Activated CD4-positive, alpha-beta T cell treated with anti-CD3 and anti-CD28 coated beads for 36 hours (primary cell): ENCODE data around the gene SLC15A4. TPM values are rescaled to one million over a fixed set of nuclear protein-coding genes. Genes with fewer than 3 reads are reported as not detected.

ENCODE experiments used
- ATAC-seq: fragments of 200-7000 bp; cut with Tn5 transposase; one replicate; pipeline ENCODE4 v1.10.0; 2021; ENCODE audit warnings: mild to moderate bottlenecking, moderate library complexity
- CTCF ChIA-PET: fragments of 350-600 bp; sonication (Branson Sonifier 250); formaldehyde crosslinking; loops from one replicate; lab custom pipeline; 2021; ENCODE audit warnings: antibody characterized with exemption; lab: Charles Lee
- POLR2A ChIA-PET: fragments of 350-600 bp; sonication (Branson Sonifier 250); formaldehyde crosslinking; loops from one replicate; lab custom pipeline; 2021; ENCODE audit warnings: antibody characterized with exemption, inconsistent platforms; lab: Charles Lee
- DNase-seq: peaks from one replicate; pipeline ENCODE4 v3.0.0-alpha.2; 2020
- H3K27ac Mint-ChIP-seq: one replicate; pipeline ENCODE4 v1.8.0; 2021; ENCODE audit warnings: mixed read lengths
- H3K27me3 Mint-ChIP-seq: one replicate; pipeline ENCODE4 v1.8.0; 2021; ENCODE audit warnings: mixed read lengths
- H3K36me3 Mint-ChIP-seq: one replicate; pipeline ENCODE4 v1.8.0; 2021; ENCODE audit warnings: low read depth, mixed read lengths
- H3K4me1 Mint-ChIP-seq: one replicate; pipeline ENCODE4 v1.8.0; 2021; ENCODE audit warnings: mixed read lengths
- H3K4me3 Mint-ChIP-seq: one replicate; pipeline ENCODE4 v1.8.0; 2021; ENCODE audit warnings: mild to moderate bottlenecking, moderate library complexity, mixed read lengths
- H3K9me3 Mint-ChIP-seq: one replicate; pipeline ENCODE4 v1.8.0; 2021; ENCODE audit warnings: low read depth, mixed read lengths
- intact Hi-C, 2 experiments: fragments of 100-400 bp; cut with DNase I in 1 of 2; cut with micrococcal nuclease in 1 of 2; formaldehyde crosslinking; loops; one replicate each; pipeline versions ENCODE4 v1.14.2 to v1.15.1; 2022 to 2024; cut with DNase I, micrococcal nuclease
- total RNA-seq, 2 experiments: library from RNA; stranded (reverse); gene quantifications; one replicate each; pipeline ENCODE4 v1.2.3, GENCODE V29; 2021

SLC15A4 gene
- total RNA-seq, 2 experiments from 2014 or later = 24.2 to 25.9 TPM

GRCh38 chr12:128790221-128790620 lies 33.5 kb downstream of the SLC15A4 start:
- Mint-ChIP-seq H3K4me1 (peaks cover 11% of the 10 kb centered on the region), H3K27me3 (no peaks in the 10 kb centered on the region), H3K36me3 (peaks cover 18% of the 10 kb centered on the region), H3K4me3 (no peak overlapping the region), H3K9me3 (no peaks in the 10 kb centered on the region), H3K27ac (no peak overlapping the region)
- DNase-seq (no peak), ATAC-seq (no peak)
- CTCF ChIA-PET = interaction anchor here (0.8 kb wide), 1 partner anchor 15 kb away, joined by 3 read pairs; no protein-coding TSS in a partner anchor
- POLR2A ChIA-PET = no interaction called here
- intact Hi-C loops = no loop called here

GRCh38 chr12:128789356-128789929 lies 34.3 kb downstream of the SLC15A4 start:
- H3K27me3 Mint-ChIP-seq = no peaks in the 10 kb centered on the region
- ChIA-PET POLR2A (no interaction called here), CTCF (interaction anchor here (0.9 kb wide), 1 partner anchor 37 kb away, joined by 3 read pairs; no protein-coding TSS in a partner anchor)
- H3K27ac Mint-ChIP-seq = no peak overlapping the region
- H3K4me3 Mint-ChIP-seq = no peak overlapping the region
- H3K4me1 Mint-ChIP-seq = peaks cover 6% of the 10 kb centered on the region
- intact Hi-C loops = no loop called here
- H3K9me3 Mint-ChIP-seq = no peaks in the 10 kb centered on the region
- ATAC-seq (no peak), DNase-seq (no peak)
- peaks cover 13% of the 10 kb centered on the region for H3K36me3 Mint-ChIP-seq

GRCh38 chr12:128787827-128788226 lies 35.9 kb downstream of the SLC15A4 start:
- POLR2A ChIA-PET = no interaction called here
- Mint-ChIP-seq H3K27me3 (no peaks in the 10 kb centered on the region), H3K27ac (no peak overlapping the region), H3K36me3 (peaks cover 7% of the 10 kb centered on the region), H3K4me1 (peaks cover 18% of the 10 kb centered on the region), H3K4me3 (no peak overlapping the region), H3K9me3 (no peaks in the 10 kb centered on the region)
- DNase-seq (no peak), ATAC-seq (no peak)
- intact Hi-C loops = no loop called here
- CTCF ChIA-PET = interaction anchor here (0.6 to 0.7 kb wide), 2 partner anchors 22 to 276 kb away, joined by 3 read pairs; no protein-coding TSS in a partner anchor

GRCh38 chr12:128786741-128787391 lies 36.9 kb downstream of the SLC15A4 start:
- peaks cover 12% of the 10 kb centered on the region for H3K4me1 Mint-ChIP-seq
- intact Hi-C loops = no loop called here
- no peaks in the 10 kb centered on the region for H3K27me3 Mint-ChIP-seq
- no peak overlapping the region for H3K4me3 Mint-ChIP-seq
- no peak for ATAC-seq
- DNase-seq = no peak
- no peak overlapping the region for H3K27ac Mint-ChIP-seq
- H3K36me3 Mint-ChIP-seq = no peaks in the 10 kb centered on the region
- H3K9me3 Mint-ChIP-seq = no peaks in the 10 kb centered on the region
- CTCF ChIA-PET = interaction anchor here (0.7 kb wide), 2 partner anchors 13 to 23 kb away, joined by 3 read pairs; no protein-coding TSS in a partner anchor
- POLR2A ChIA-PET = no interaction called here

GRCh38 chr12:128784030-128784760 lies 39.6 kb downstream of the SLC15A4 start:
- POLR2A ChIA-PET = no interaction called here

GRCh38 chr12:128783129-128783574 lies 40.6 kb downstream of the SLC15A4 start:
- intact Hi-C loops = loop anchor here (1.0 to 5.0 kb wide), 5 partner anchors 41 to 1229 kb away; no protein-coding TSS in a partner anchor
- no peaks in the 10 kb centered on the region for H3K27me3 Mint-ChIP-seq
- H3K27ac Mint-ChIP-seq = peak overlapping the region; percentile 98
- ATAC-seq = peak; percentile 91
- H3K4me1 Mint-ChIP-seq = peaks cover 12% of the 10 kb centered on the region
- H3K9me3 Mint-ChIP-seq = no peaks in the 10 kb centered on the region
- DNase-seq = peak; percentile 70
- ChIA-PET CTCF (interaction anchor here (0.6 to 1.7 kb wide), 8 partner anchors 10 to 627 kb away, joined by 3 to 5 read pairs (median 4); no protein-coding TSS in a partner anchor), POLR2A (interaction anchor here (0.6 kb wide), 2 partner anchors 166 to 1192 kb away, joined by 3 to 4 read pairs; no protein-coding TSS in a partner anchor)
- peak overlapping the region; percentile 61 for H3K4me3 Mint-ChIP-seq
- no peaks in the 10 kb centered on the region for H3K36me3 Mint-ChIP-seq

More at GRCh38 chr12:128784030-128784760, 39.6 kb downstream of the SLC15A4 start:
- no peaks in the 10 kb centered on the region for H3K36me3 Mint-ChIP-seq
- no peak overlapping the region for H3K4me3 Mint-ChIP-seq
- intact Hi-C loops = loop anchor here in 1 of 2 experiments (5.0 kb wide), 1 partner anchor 1228 kb away; no protein-coding TSS in a partner anchor
- H3K27ac Mint-ChIP-seq = peak overlapping the region; percentile 98
- DNase-seq = no peak
- ATAC-seq = no peak
- H3K27me3 Mint-ChIP-seq = no peaks in the 10 kb centered on the region
- H3K9me3 Mint-ChIP-seq = no peaks in the 10 kb centered on the region
- H3K4me1 Mint-ChIP-seq = peaks cover 12% of the 10 kb centered on the region
- CTCF ChIA-PET = interaction anchor here (0.6 to 1.4 kb wide), 4 partner anchors 10 to 38 kb away, joined by 3 to 5 read pairs (median 4); no protein-coding TSS in a partner anchor

- CTCF ChIA-PET = no interaction called here
- intact Hi-C loops = loop anchor here in 1 of 2 experiments (5.0 kb wide), 1 partner anchor 1232 kb away; no protein-coding TSS in a partner anchor
Observed at GRCh38 chr12:128779901-128780300, 43.9 kb downstream of the SLC15A4 start.

GRCh38 chr12:128772249-128772648 lies 51.5 kb downstream of the SLC15A4 start:
- H3K27me3 Mint-ChIP-seq = peaks cover 6% of the 10 kb centered on the region
- ChIA-PET CTCF (interaction anchor here (1.2 to 1.4 kb wide), 2 partner anchors 10 to 11 kb away, joined by 3 to 5 read pairs; no protein-coding TSS in a partner anchor), POLR2A (no interaction called here)
- no peak overlapping the region for H3K27ac Mint-ChIP-seq
- DNase-seq (no peak), ATAC-seq (no peak)
- no peaks in the 10 kb centered on the region for H3K36me3 Mint-ChIP-seq
- intact Hi-C loops = no loop called here
- no peaks in the 10 kb centered on the region for H3K4me1 Mint-ChIP-seq
- no peaks in the 10 kb centered on the region for H3K9me3 Mint-ChIP-seq
- no peak overlapping the region for H3K4me3 Mint-ChIP-seq

More at GRCh38 chr12:128779901-128780300, 43.9 kb downstream of the SLC15A4 start:
- Mint-ChIP-seq H3K27ac (no peak overlapping the region), H3K9me3 (no peaks in the 10 kb centered on the region), H3K36me3 (no peaks in the 10 kb centered on the region), H3K4me1 (peaks cover 12% of the 10 kb centered on the region), H3K27me3 (no peaks in the 10 kb centered on the region), H3K4me3 (no peak overlapping the region)
- DNase-seq = no peak
- no peak for ATAC-seq
- POLR2A ChIA-PET = no interaction called here

- no peaks in the 10 kb centered on the region for H3K4me1 Mint-ChIP-seq
- DNase-seq (no peak), ATAC-seq (no peak)
- no peaks in the 10 kb centered on the region for H3K9me3 Mint-ChIP-seq
- POLR2A ChIA-PET = no interaction called here
- H3K27me3 Mint-ChIP-seq = peaks cover 10% of the 10 kb centered on the region
- H3K27ac Mint-ChIP-seq = no peak overlapping the region
- no peaks in the 10 kb centered on the region for H3K36me3 Mint-ChIP-seq
- no peak overlapping the region for H3K4me3 Mint-ChIP-seq
- intact Hi-C loops = no loop called here
- CTCF ChIA-PET = interaction anchor here (1.2 kb wide), 1 partner anchor 10 kb away, joined by 3 read pairs; no protein-coding TSS in a partner anchor
Observed at GRCh38 chr12:128771681-128772080, 52.1 kb downstream of the SLC15A4 start.

- CTCF ChIA-PET = no interaction called here
- Mint-ChIP-seq H3K27ac (no peak overlapping the region), H3K9me3 (no peaks in the 10 kb centered on the region), H3K36me3 (no peaks in the 10 kb centered on the region), H3K4me3 (no peak overlapping the region), H3K4me1 (no peaks in the 10 kb centered on the region), H3K27me3 (peaks cover 18% of the 10 kb centered on the region)
- ATAC-seq = no peak
- no peak for DNase-seq
- POLR2A ChIA-PET = no interaction called here
- intact Hi-C loops = no loop called here
Observed at GRCh38 chr12:128767518-128767917, 56.2 kb downstream of the SLC15A4 start.
